ENCODE results near the gene GNPTAB. TPM values are rescaled to one million over a fixed set of nuclear protein-coding genes. Genes with fewer than 3 reads are reported as not detected.
A peak's percentile ranks its signal among the peaks of the same experiment; 100 is the strongest.
"Not testable (repeated sequence)": the region's sequence is repeated elsewhere in the genome, so short reads cannot be mapped to it uniquely, and the experiment has no call there.

GNPTAB gene
- total RNA-seq, result 41.5 and 74.2 TPM in 2 replicates

DNA sequence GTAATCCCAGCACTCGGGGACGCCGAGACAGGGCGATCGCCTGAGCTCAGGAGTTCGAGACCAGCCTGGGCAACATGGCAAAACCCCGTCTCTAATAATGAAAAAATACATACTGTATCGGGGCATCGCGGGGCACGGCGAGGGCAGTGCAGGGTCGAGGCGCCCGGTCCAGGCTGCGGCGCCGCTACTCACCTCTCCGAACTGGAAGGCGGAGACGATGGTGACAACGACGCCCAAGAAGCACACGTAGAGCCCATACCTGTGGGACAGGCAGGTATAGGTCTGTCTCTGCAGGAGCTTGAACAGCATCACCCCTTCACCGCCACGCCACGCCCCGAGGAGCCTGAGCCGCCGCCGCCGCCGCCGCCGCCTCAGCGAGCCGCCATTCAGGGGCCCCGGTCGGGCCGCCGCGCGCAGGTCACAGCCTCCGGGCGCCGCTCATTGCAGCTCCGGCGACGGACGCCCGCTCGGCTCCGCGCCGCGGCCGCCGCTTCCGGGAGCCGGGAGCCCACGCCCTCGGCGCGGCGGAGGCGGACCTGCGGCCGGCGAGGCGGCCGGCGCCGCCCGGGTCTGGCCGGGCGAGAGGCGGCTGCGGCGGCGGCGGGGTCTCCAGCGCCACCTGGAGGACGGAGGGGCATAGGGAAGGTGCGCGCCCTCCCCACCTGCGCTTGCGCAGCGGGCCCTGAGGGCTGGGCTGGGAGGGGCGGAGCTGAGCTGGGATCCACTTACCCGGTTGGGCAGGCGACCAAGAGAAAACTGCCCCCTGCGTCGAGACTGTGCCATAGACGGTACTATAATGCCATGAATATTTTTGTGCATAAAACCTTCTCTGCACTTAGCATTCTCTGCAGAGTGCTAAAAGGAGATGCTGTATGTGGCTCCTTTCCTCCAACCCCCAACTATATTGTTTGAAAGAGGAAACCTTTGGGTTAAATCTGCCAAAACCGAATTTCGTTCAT, at the start of gene GNPTAB:
Gene GNPTAB, minus strand, starts transcription at position 593 of the 959 bp plus-strand sequence. Its CDS starts 284 bp downstream, at position 309.
- peak; percentile 72 for DNase-seq (ENCODE audit: low read depth)

DNA sequence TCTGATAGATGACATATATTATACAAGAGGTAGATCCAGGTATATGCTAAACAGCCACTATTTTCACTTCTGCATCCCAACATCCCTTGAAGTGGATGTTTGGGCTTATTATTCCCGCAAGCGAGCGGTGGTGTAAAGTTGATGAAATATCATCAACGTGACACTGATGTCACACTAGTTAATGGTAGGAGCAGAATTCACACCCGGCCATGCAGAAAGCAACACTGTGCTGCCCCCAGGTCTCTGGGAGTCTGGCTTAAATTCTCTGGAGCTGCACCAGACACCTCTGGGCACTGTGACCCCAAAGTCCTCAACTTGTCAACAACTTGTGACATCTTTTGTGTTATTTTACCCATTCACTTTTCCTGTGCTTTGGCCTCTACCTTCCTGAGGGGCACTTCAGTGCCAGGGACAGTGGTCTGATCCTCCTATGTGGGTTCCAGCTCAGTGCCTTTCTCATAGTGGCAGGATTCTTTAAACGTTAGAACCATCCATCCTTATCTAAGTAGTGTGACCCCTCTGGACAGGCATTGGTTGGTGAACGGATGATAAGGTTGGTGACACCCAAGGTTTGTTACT, 47.6 kb upstream of the GNPTAB start:
- peak; percentile 52 for DNase-seq (ENCODE audit: low read depth)

DNA sequence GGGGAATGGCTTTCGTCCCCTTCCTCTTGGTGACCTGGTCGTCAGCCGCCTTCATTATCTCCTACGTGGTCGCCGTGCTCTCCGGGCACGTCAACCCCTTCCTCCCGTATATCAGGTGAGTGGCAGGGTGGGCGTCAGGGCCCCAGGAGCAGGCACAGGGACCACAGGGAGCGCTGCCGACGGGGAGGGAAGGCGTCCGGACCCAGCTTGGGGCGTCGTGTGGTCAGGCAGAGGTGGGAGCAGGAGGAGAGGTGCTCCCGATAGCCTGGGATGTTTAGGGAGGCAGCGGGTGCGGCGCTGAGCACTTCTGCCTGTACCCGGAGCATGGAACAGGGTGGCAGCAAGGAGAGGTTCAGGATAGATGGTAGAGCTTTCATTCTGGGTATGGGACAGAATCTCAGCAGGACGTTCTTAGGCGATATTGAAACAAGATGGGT, 47.1 kb upstream of the GNPTAB start:
- DNase-seq (ENCODE audit: low read depth), result no peak

DNA sequence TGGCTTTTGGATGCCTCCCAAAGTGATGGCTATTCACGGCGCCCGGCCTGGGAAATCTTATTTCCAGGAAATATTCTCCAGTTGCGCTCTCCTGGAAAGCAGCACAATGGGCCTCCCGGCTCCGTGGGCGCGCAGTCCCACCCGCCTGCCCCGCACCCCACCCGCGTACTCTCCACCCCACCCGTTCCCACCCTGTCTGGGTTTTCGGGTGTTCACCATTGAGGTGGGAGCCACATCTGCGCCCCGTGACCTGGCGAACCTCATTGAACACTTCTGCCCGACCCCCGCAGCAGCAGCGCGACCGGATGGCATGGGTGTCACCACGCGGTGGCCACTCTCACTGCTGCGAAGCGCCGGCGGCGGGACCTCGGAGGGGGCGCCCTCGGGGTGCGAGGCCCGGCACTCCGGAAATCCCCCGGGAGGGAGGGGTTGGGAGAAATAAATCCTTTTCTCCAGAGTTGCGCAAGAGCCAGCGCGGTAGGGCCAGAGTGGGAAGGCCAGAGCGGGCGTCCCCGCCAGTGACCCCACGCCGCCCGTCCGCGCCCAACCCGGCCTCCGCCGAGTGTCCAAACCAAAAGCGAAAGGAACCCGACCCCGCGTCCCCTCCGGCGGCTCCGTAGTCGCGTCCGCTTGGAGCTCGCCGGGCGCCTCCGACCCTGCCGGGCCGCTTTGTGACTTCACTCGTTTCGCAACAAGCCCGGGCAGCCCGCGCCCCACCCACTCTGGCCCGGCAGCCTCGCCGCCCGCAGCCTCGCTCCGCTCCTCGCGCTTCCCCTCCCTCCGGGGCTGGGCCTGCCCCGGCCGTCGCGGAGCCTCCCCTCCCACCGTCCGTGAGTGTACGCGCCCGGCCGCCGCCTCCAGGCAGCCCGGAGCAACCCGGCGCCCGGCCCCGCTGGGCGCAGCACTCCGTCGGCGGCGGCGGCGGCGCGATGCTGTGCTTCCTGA, 46.4 kb upstream of the GNPTAB start, which contains the start of gene DRAM1:
Gene DRAM1, plus strand, starts transcription at position 720 of the 945 bp plus-strand sequence. Its CDS starts 210 bp downstream, at position 930.
- DNase-seq (ENCODE audit: low read depth), result peak; percentile 66

DNA sequence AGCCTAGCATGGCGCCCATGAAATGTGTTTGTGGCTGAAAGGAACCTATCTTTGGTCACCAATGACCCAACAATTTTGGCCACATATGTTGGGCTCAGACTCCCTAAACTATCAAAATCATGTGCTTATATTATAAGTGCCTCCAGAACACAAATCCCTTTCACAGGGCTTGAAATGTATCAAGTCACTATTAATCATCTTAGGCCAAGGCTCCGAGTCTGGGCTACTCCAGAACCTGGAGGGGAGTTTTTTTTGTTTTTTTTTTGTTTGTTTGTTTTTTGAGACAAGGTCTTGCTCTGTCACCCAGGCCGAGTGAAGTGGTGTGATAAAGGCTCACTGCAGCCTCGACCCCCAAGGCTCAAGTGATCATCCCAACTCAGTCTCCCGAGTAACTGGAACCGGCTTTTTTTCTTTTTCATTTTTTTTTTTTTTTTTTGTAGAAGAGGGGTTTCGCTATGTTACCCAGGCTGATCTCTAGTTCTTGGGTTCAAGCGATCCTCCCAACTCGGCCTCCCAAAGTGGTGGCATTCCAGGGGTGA, 45.6 kb upstream of the GNPTAB start:
- no peak for DNase-seq (ENCODE audit: low read depth)

DNA sequence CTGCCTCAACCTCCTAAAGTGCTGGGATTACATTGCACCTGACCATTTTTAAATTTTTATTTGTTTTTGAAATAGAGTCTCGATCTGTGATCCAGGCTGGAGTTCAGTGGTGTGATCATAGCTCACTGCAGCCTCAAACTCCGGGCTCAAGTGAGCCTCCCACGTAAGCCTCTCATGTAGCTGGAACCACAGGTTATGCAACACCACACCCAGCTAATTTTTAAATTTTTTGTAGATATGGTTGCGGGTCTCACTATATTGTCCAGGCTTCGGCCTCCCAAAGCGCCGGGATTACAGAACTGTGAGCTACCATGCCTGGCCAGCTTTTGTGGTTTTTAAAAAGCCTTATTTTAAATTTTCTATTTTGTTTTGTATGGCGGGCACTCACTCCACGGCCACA, 44.4 kb upstream of the GNPTAB start:
- DNase-seq (ENCODE audit: low read depth), result no peak

DNA sequence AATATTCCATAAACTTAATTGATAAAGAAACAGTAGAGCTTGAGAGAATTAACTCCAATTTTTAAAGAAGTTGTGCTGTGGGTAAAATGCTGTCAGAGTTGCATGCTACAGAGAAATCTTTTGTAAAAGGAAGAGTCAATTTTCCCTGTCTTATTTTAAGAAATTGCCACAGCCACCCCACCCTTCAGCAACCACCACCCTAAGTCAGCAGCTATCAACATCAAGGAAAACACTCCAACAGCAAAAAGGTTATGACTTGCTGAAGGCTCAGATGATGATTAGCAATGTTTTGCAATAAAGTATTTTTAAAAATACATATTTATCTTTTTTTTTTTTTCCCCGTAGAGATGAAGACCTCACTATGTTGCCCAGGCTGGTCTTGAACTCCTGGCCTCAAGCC, 40.2 kb upstream of the GNPTAB start:
- no peak for DNase-seq (ENCODE audit: low read depth)

DNA sequence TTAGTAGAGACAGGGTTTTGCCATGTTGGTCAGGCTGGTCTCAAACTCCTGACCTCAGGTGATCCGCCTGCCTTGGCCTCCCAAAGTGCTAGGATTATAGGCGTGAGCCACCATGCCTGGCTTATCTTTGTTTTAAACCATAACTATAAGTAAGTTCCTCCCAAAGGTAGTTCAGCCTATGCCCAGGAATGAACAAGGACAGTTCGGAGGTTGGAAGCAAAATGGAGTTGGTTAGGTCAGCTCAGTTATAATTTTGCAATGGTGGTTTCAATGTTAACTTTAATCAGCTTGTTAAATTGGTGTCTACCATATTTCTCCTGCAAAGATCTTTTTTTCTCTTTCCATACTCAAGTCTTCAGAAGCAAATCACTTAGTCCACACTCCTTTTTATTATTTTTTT, 36.9 kb upstream of the GNPTAB start:
- DNase-seq (ENCODE audit: low read depth), result not testable (repeated sequence)

DNA sequence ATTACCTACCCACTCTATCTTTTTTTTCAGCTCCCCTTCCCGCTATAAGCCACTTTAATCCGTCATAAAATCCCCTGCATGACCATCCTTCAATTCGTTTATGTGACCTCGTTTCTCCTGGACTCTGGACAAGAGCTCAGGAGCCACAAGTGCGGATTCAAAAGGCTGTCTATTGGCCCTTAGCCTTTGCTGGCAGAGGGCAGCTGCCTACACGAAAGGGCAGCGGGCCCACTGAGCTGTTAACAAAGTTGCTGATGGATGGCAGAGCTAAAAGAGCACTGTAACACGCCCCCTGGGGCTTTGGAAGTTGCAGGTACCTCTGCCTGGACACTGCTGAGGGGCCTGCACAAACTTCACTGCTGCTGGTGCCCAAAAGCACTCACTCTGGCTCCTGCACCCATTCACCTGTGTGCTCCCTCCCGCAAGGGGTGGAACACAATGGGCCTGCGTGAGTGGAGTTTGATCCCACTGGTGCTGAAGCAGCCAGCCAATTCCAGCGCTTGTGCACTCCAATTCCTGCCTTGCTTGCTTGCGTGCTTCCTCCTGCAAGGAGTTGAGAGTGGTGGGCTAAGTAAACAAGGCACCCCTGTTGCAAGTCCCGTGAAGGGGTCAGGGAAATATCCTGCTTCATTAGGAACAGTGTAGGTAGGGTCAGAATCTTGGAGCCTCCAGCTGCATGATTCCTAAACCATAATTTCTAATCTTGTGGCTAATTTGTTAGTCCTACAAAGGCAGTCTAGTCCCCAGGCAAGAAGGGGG, 36.0 kb upstream of the GNPTAB start:
- no peak for DNase-seq (ENCODE audit: low read depth)

DNA sequence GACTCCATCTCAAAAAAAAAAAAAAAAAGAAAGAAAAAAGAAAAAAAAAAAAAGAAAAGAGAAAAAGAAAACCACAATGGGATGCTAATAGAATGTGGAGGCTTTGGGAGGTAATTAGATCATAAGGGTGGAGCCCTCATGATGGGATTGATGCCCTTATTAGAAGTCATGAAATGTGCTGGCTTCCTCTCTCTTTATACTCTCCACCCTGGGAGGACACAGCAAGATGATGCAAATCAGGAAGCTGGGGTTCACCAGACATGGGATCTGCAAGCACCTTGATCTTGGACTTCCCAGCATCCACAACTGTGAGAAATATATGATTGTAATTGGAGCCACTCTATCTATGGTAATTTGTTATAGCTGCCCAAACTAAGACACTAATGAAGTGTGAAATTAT, 33.2 kb upstream of the GNPTAB start:
- DNase-seq (ENCODE audit: low read depth), result no peak

DNA sequence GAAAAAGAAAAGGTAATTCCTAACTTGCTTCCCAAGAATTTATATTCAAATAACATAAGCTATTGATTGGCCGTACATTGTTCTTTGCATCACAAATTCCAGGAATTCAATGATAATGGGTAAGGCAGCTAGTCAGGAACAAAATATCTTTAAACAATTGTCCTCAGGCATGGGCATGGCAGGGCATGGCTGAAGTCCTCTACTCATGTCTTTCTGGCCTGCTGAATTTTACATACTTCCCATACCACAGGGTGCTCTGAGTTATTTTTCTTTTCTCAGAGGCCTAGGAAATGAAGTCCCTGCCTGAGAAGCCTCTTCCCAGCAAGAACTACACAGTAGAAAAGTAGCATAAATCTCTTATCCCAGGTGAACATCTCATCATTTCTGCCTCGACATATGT, 31.5 kb upstream of the GNPTAB start:
- peak; percentile 38 for DNase-seq (ENCODE audit: low read depth)

DNA sequence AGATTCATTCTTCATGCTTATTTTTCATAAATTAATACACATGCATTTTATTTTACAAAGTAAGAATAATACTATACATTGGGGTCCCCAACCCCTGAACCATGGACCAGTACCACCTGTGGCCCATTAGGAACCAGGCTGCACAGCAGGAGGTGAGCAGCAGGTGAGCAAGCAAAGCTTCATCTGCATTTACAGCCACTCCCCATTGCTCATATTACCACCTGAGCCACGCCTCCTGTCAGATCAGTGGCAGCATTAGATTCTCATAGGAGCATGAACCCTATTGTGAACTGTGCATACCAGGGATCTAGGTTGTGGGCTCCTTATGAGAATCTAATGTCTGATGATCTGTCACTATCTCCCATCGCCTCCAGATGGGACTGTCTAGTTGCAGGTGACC, 30.9 kb upstream of the GNPTAB start:
- DNase-seq (ENCODE audit: low read depth), result not testable (repeated sequence)

DNA sequence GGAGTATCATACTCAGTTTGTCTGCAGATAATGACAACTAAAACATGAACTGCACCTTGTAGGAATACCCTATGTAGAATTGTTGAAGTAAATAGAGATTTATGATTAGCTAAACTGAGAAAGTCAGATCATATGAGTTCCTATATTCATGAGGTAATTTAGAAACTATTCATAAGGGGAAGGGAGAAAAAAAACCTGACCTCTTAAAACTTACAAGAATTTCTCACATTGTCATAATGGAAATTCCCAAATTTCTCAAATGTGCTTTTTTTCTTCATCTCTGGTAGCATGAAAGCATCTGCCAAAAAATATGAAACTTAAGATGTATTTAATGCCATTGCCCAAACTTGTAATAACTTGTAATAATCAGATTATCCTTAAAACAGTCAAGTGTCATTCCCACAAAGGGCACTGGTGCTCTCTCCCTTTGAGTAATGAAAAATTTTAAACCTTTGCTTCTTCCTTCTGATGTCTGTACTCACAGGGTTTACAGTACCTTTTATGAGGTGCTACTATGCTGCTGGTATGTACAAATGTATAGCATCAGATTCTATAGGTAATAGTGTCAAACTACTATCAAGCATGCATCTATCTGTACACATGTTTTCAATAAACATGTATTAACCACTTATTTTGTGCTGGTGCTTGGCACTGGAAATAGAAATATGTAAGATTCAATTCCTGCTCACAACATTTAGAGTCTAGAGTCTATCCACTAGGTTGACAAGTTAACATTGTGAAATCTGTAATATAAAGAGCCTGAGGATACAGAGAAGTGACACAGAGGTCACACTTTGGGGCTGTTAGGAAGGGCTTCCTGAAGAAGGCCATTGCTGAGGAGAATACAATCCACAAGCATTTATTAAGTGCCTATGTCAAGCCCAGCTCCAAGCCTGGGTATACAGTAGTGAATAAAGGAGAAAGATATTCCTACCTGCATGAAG, 29.2 kb upstream of the GNPTAB start:
- no peak for DNase-seq (ENCODE audit: low read depth)

DNA sequence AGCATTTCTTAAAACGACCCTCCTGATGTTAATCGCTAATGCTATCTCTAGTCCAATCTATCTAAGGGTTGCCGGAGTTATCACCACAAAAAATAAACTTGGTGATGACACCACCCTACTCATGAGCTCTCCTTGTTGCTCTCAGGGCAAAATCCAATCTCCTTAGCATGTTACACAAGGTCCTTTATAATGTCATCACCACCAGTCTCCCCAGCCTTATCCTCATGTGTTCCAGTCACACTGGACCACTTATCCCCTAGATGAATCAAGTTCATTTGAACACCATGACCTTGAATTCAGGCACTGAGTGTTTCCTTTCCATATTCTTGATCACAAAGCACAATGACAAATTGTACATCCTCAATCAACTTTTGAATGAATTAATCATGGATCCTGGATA, 27.6 kb upstream of the GNPTAB start:
- no peak for DNase-seq (ENCODE audit: low read depth)

DNA sequence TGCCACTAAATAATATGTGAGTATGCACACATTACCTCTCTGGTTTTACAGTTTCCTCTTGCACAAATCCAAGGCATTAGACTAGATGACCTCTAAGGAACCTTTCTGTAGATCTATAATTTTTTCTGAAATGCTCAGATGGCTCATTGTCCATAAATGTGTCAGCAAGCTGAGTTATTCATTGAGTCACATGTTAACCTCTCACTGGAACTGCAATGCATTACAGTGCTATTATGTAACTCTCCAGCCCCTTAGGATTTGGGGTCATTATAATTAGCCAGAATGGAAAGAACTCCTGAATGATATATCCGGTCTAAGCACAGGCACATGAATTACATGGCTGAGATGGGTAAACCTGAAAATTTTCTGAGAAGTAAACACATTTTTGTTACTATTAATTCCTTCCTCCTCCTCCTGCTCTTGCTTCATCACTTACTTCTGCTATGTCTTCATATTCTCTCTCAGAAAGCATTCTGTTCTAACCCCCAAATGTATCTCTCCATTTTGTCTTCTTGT, 26.3 kb upstream of the GNPTAB start:
- DNase-seq (ENCODE audit: low read depth), result peak; percentile 76

DNA sequence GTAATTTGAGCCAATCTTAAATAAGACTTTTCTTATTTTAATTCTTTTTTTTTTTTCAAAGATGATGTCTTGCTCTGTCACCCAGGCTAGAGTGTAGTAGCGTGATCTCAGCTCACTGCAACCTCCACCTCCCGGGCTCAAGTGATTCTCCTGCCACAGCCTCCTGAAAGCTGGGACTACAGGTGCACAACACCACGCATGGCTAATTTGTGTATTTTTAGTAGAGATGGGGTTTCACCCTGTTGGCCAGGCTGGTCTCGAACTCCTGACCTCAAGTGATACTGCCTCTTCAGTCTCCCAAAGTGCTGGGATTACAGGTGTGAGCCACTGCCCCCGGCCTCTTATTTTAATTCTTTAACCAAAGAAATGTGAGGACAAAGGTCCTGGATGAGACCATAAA, 25.9 kb upstream of the GNPTAB start:
- DNase-seq (ENCODE audit: low read depth), result not testable (repeated sequence)

DNA sequence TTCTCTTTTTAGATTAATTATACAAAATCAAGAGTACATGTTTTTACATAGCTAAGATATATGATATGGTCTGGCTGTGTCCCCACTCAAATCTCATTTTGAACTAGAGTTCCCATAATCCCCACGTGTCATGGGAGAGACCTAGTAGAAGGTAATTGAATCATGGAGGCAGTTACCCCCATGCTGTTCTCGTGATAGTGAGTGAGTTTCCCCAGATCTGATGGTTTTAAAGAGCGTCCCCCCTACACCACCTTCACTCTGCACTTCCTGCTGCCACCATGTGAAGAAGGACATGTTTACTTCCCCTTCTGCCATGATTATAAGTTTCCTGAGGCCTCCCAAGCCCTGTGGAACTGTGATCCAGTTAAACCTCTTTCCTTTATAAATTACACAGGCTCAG, 25.2 kb upstream of the GNPTAB start:
- DNase-seq (ENCODE audit: low read depth), result no peak

DNA sequence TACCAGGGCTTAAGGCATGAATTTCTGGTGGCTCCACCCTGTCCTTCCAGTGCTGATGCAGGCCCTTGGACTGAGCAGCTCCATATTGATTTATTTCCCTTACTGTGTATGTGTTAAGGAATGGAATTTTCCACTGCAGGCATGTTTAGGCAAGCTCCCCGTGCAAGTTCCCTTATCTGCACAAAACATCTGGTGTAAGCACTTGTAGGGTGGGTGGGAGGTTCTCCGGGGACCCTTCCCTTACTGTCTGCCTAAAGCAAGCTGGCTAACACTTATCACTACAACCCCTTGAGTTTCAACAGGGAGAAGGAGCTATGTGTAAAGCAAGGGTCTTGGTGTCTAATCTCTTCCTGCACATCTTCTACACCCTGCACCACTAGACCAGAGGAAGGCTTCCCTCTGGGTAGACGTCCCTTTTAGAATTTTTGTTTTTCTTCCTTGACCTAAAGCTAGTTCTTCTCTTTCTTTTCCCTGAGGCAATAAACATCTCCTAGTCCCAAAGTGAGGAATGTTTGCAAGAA, 24.7 kb upstream of the GNPTAB start:
- no peak for DNase-seq (ENCODE audit: low read depth)

DNA sequence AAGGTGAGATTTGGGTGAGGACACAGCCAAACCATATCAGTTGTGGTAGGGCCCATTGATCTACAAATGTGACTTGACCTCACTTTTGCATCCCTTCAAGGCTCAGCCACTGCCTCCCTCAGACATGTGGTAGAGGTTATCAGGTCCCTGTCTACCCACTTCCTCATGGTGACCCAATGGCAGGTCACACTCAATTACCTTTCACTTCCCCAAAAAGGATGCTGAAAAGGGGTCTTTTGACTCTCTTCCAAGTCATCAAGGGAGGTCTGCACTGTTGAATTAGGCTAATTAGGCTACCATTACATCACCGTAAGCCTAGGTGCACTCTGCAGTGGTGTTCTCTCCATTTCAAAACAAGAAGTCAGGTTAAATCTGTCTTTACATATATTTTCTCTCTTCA, 24.0 kb upstream of the GNPTAB start:
- no peak for DNase-seq (ENCODE audit: low read depth)
